Measurements from ENCODE around the gene PDCD11. TPM values are rescaled to one million over a fixed set of nuclear protein-coding genes. Genes with fewer than 3 reads are reported as not detected.
A peak's percentile ranks its signal among the peaks of the same experiment; 100 is the strongest.

The PDCD11 gene
- total RNA-seq, 1 experiment from 2014 or later = 106 TPM

GRCh38 chr10:103367782-103368518 lies 28.5 kb upstream of the PDCD11 start, which contains the start of gene TAF5:
Gene TAF5, plus strand, starts transcription at chr10:103367976. Its CDS starts 14 bp downstream, at chr10:103367990.
- Histone ChIP-seq H3K4me2 (ENCODE audit: low read length) (peak within 1 kb of the TSS; percentile 69), H3K36me3 (ENCODE audit: control insufficient read depth in 1 of 2, insufficient read depth in 2 of 2, low read length in 2 of 2) (no peaks in the 10 kb centered on the region), H3K4me1 (ENCODE audit: control insufficient read depth in 1 of 2, insufficient read depth in 2 of 2, low read length in 2 of 2) (peaks cover 7 to 13% of the 10 kb centered on the region in 2 experiments; a peak in 3 of 4 replicates), H3K27me3 (ENCODE audit: insufficient read depth, low read length) (no peaks in the 10 kb centered on the region), H4K20me1 (ENCODE audit: insufficient read depth) (no peaks in the 10 kb centered on the region), H3K9ac (ENCODE audit: low read length) (peak within 1 kb of the TSS; percentile 75), H3K27ac (ENCODE audit: low read depth, low read length) (peak within 1 kb of the TSS; percentile 80), H2AFZ (ENCODE audit: low read depth, low read length, poor library complexity, severe bottlenecking) (peak within 1 kb of the TSS; percentile 52), H3K4me3 (replicated peaks in 1 of 2; ENCODE audit: low read depth in 1 of 2, low read length in 2 of 2) (peak within 1 kb of the TSS; percentile 73 to 93), H3K79me2 (ENCODE audit: insufficient read depth, low read length) (peaks cover 25% of the 10 kb centered on the region), H3K9me2 (ENCODE audit: insufficient read depth) (no peaks in the 10 kb centered on the region), H3K9me3 (ENCODE audit: control insufficient read depth in 1 of 2, insufficient read depth in 1 of 2, low read depth in 1 of 2, low read length in 2 of 2) (no peaks in the 10 kb centered on the region)
- intact Hi-C loops (cut with micrococcal nuclease) = loop anchor here (1.0 kb wide), 1 partner anchor 28 kb away; the partner anchor contains the start of genes ATP5MK and PDCD11
- RAD21 ChIA-PET (ENCODE audit: low non-redundant PET in 1 of 2, low total read pairs in 2 of 2, uncharacterized antibody in 2 of 2, unreplicated experiment in 2 of 2) = interaction anchor here in 1 of 2 experiments (1.0 kb wide), 1 partner anchor 16 kb away, joined by 4 read pairs; no protein-coding TSS in a partner anchor
- CTCF ChIA-PET = interaction anchor here (1.0 kb wide), 2 partner anchors 15 to 33 kb away, joined by 3 to 4 read pairs; no protein-coding TSS in a partner anchor
- no TSS peak for BruUV-seq (replicated peaks)
- ATAC-seq (peak; percentile 75), DNase-seq (ENCODE audit: low read depth, low spot score) (peak; percentile 98)
- POLR2A ChIA-PET = interaction anchor here (0.7 to 1.9 kb wide), 4 partner anchors 11 to 537 kb away, joined by 3 to 4 read pairs (median 4); no protein-coding TSS in a partner anchor
- TF ChIP-seq SP1 (IDR thresholded peaks at IDR 0.05; ENCODE audit: low read depth) = peak; percentile 87
- peak; percentile 100 for TF ChIP-seq YY1 (IDR thresholded peaks at IDR 0.05; ENCODE audit: extremely low read depth, insufficient replicate concordance, low read depth, low read length)
- TF ChIP-seq ZBTB33 (IDR thresholded peaks at IDR 0.05; ENCODE audit: extremely low read depth, insufficient replicate concordance, low read length) = peak; percentile 36
- TF ChIP-seq EGR1 (IDR thresholded peaks at IDR 0.05; ENCODE audit: low read depth) = peak; percentile 72; the same call in 1 of the 2 replicates
- TF ChIP-seq CBX3 (IDR thresholded peaks at IDR 0.05; ENCODE audit: low read depth) = peak; percentile 88
- TF ChIP-seq TCF7L2 (IDR thresholded peaks at IDR 0.05; ENCODE audit: borderline replicate concordance, extremely low read depth, insufficient read depth, insufficient read length) = no peak
- TF ChIP-seq CTCF (IDR thresholded peaks at IDR 0.05 in 2 of 3, conservative IDR thresholded peaks at IDR 0.05 in 1 of 3; ENCODE audit: borderline replicate concordance in 1 of 3, insufficient read depth in 1 of 3, low read depth in 2 of 3, low read length in 2 of 3) = 0 out of 6 replicates have a peak, but pooled peaks of 1 of the 3 experiments have one; percentile 1
- TF ChIP-seq SIN3A (IDR thresholded peaks at IDR 0.05; ENCODE audit: low read depth) = peak; percentile 97
- no peak; the same call in 1 of the 2 replicates for TF ChIP-seq FOSL1 (IDR thresholded peaks at IDR 0.05; ENCODE audit: low read depth)
- peak; percentile 98 for TF ChIP-seq POLR2AphosphoS5 (IDR thresholded peaks at IDR 0.05; ENCODE audit: low read depth, low read length)
- peak; percentile 95 for TF ChIP-seq SRF (IDR thresholded peaks at IDR 0.05; ENCODE audit: low read depth)
- no peak for TF ChIP-seq ZNF274 (IDR thresholded peaks at IDR 0.05; ENCODE audit: low read depth, low read length)
- TF ChIP-seq EZH2phosphoT487 (IDR thresholded peaks at IDR 0.05; ENCODE audit: borderline replicate concordance) = no peak
- TF ChIP-seq MAX (IDR thresholded peaks at IDR 0.05) = peak; percentile 93
- peak; percentile 97 for TF ChIP-seq POLR2A (IDR thresholded peaks at IDR 0.05; ENCODE audit: borderline replicate concordance, extremely low read depth, insufficient read depth, insufficient read length)
- no peak for TF ChIP-seq JUND (IDR thresholded peaks at IDR 0.05)
- TF ChIP-seq EZH2 (IDR thresholded peaks at IDR 0.05) = no peak
- TF ChIP-seq CEBPB (IDR thresholded peaks at IDR 0.05; ENCODE audit: low read depth) = no peak; the same call in 1 of the 2 replicates
- TF ChIP-seq ATF3 (IDR thresholded peaks at IDR 0.05) = no peak
- peak; percentile 88; the same call in 1 of the 2 replicates for TF ChIP-seq ZFX (IDR thresholded peaks at IDR 0.05)
- peak; percentile 66; the same call in 1 of the 2 replicates for TF ChIP-seq ELF1 (IDR thresholded peaks at IDR 0.05; ENCODE audit: borderline replicate concordance, low read depth)
